ENCODE data around the gene OLA1.

OLA1 gene

DNA sequence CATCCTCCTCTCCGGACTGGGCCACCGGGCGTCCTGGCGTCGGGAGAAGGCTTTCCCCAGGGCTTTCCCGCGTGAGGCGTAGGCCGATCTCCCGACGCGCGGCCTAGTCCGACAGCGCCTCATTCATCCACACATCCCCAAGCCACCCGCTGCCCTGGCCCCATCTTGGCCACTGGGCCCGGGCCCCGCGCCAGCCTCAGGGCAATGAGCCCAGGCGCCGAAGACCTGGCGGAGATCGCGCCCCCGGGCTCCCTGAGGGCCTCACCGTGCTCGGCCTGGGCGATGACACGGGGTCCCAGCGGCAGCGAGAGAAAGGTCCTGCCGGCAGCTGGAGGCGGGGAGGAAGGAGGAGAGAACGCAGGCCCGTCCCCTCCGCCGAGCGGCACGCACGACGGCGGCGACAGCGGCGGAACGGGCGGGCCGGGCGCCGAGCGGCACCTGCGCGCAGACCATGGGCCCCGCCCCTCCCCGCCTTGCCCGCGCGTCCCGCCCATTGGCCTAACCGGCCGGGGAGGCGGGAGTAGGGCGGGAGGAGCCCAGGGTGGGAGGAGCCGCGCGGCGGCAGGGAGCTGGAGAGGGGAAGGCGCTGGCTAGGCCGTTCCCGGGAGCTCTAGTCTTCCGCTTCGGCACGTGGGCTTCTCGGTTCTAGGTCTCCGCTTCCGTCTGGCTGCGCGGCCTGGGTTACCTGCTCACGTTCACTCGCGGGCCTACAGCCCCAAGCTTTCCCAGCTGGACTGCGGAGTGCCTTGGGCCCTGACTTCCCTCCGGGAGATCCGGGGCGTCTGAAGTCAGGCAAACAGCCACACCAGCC lies at the start of gene OLA1:
TSS of gene OLA1 (minus strand) at position 346 of the 811 bp plus-strand sequence. CDS start 1,717 bp downstream, outside the sequence.
- TF ChIP-seq, protein P1, sequence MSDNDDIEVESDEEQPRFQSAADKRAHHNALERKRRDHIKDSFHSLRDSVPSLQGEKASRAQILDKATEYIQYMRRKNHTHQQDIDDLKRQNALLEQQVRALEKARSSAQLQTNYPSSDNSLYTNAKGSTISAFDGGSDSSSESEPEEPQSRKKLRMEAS (IDR thresholded peaks at IDR 0.05), result peak; percentile 96
- TF ChIP-seq EGR1 (IDR thresholded peaks at IDR 0.05) (no peak), RAD21 (IDR thresholded peaks at IDR 0.05; ENCODE audit: low read depth) (no peak; the same call in 1 of the 2 replicates), TCF12 (IDR thresholded peaks at IDR 0.05; ENCODE audit: low read depth) (peak; percentile 18; the same call in 1 of the 2 replicates), ZBTB7A (IDR thresholded peaks at IDR 0.05; ENCODE audit: low read depth) (peak; percentile 62), YY1 (IDR thresholded peaks at IDR 0.05; ENCODE audit: low read depth) (peak; percentile 46; the same call in 1 of the 2 replicates), NFIC (IDR thresholded peaks at IDR 0.05) (0 out of 2 replicates have a peak, but pooled peaks have one; percentile 32), CEBPB (IDR thresholded peaks at IDR 0.05) (no peak), TAF1 (IDR thresholded peaks at IDR 0.05; ENCODE audit: low read depth) (peak; percentile 72)
- TF ChIP-seq, protein P2, sequence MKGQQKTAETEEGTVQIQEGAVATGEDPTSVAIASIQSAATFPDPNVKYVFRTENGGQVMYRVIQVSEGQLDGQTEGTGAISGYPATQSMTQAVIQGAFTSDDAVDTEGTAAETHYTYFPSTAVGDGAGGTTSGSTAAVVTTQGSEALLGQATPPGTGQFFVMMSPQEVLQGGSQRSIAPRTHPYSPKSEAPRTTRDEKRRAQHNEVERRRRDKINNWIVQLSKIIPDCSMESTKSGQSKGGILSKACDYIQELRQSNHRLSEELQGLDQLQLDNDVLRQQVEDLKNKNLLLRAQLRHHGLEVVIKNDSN (IDR thresholded peaks at IDR 0.05), result peak; percentile 70

DNA sequence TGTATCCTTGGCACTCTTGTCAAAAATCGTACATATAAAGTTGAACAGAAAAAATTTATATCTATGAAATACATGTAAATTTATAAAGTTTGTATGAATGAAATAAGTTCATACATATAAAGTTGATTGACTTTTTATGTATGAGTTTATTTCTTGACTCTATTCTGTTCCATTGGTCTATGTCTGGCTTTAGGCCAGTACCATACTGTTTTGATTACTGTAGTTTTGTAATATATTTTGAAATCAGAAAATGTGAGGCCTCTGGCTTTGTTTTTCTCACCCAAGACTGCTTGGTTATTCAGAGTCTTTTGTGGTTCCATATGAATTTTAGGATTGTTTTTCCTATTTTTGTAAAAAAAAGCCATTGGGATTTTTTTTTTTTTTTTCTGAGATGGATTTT lies 44.6 kb upstream of the OLA1 start:
- TF ChIP-seq CREB1 (IDR thresholded peaks at IDR 0.05; ENCODE audit: low read depth) (no peak), RAD21 (IDR thresholded peaks at IDR 0.05; ENCODE audit: low read depth) (no peak), ZBTB7A (IDR thresholded peaks at IDR 0.05; ENCODE audit: low read depth) (no peak), NFIC (IDR thresholded peaks at IDR 0.05) (no peak), TAF1 (IDR thresholded peaks at IDR 0.05; ENCODE audit: low read depth) (no peak)
- TF ChIP-seq, protein P1 (IDR thresholded peaks at IDR 0.05), result no peak

DNA sequence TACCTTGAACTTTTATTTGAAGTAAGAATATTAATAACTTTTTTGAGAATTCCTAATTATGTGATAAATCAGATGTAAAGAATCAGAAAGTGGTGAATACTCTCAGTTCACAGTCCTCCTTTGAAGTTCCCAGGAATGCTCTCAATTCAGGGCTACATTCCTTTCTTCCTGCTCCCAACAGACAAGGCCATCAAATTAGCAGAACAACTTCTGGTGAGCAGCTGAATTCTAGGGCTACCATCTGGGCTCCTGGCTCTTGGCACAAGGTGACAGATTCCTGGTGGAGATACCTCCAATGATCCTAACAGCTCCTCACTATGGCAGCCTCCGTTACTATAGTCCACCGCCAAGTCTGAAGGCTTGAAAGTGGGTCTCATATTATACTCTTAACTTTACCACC lies 37.8 kb upstream of the OLA1 start:
- TF ChIP-seq, protein P3, sequence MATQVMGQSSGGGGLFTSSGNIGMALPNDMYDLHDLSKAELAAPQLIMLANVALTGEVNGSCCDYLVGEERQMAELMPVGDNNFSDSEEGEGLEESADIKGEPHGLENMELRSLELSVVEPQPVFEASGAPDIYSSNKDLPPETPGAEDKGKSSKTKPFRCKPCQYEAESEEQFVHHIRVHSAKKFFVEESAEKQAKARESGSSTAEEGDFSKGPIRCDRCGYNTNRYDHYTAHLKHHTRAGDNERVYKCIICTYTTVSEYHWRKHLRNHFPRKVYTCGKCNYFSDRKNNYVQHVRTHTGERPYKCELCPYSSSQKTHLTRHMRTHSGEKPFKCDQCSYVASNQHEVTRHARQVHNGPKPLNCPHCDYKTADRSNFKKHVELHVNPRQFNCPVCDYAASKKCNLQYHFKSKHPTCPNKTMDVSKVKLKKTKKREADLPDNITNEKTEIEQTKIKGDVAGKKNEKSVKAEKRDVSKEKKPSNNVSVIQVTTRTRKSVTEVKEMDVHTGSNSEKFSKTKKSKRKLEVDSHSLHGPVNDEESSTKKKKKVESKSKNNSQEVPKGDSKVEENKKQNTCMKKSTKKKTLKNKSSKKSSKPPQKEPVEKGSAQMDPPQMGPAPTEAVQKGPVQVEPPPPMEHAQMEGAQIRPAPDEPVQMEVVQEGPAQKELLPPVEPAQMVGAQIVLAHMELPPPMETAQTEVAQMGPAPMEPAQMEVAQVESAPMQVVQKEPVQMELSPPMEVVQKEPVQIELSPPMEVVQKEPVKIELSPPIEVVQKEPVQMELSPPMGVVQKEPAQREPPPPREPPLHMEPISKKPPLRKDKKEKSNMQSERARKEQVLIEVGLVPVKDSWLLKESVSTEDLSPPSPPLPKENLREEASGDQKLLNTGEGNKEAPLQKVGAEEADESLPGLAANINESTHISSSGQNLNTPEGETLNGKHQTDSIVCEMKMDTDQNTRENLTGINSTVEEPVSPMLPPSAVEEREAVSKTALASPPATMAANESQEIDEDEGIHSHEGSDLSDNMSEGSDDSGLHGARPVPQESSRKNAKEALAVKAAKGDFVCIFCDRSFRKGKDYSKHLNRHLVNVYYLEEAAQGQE (IDR thresholded peaks at IDR 0.05; ENCODE audit: low read depth), result no peak
- TF ChIP-seq TEAD4 (IDR thresholded peaks at IDR 0.05), result no peak
- TF ChIP-seq RAD21 (IDR thresholded peaks at IDR 0.05; ENCODE audit: low read depth), result no peak
- no peak for TF ChIP-seq ZBTB7A (IDR thresholded peaks at IDR 0.05; ENCODE audit: low read depth)
- TF ChIP-seq CEBPB (IDR thresholded peaks at IDR 0.05), result no peak
- TF ChIP-seq, protein P1 (IDR thresholded peaks at IDR 0.05), result no peak
- TF ChIP-seq NFIC (IDR thresholded peaks at IDR 0.05), result no peak
- TF ChIP-seq, protein P2 (IDR thresholded peaks at IDR 0.05), result no peak
- no peak for TF ChIP-seq TAF1 (IDR thresholded peaks at IDR 0.05; ENCODE audit: low read depth)
- TF ChIP-seq EGR1 (IDR thresholded peaks at IDR 0.05), result no peak
- no peak for TF ChIP-seq CREB1 (IDR thresholded peaks at IDR 0.05; ENCODE audit: low read depth)
- TF ChIP-seq EP300 (IDR thresholded peaks at IDR 0.05; ENCODE audit: borderline replicate concordance), result no peak
- no peak for TF ChIP-seq FOXM1 (IDR thresholded peaks at IDR 0.05; ENCODE audit: borderline replicate concordance, low read depth)
- TF ChIP-seq TCF12 (IDR thresholded peaks at IDR 0.05; ENCODE audit: low read depth), result no peak
- TF ChIP-seq YY1 (IDR thresholded peaks at IDR 0.05; ENCODE audit: low read depth), result no peak

DNA sequence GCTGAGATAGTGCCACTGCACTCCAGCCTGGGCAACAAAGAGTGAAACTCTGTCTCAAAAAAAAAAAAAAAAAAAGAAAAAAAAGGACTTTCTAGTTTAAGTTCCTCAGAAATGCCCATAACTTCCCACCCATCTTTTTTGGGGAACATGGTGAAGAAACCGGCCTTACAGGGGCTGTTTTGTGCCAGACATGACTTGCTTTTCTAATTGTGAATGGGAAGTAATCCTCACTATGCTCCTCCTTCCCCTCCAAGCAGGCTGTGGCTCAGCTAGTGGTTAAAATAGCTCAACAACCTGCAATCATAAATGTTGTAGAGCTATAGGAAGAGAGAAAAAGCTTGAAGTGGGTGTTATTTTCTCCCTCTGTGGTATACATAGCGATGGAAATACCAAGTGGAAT lies 34.1 kb upstream of the OLA1 start:
- no peak for TF ChIP-seq FOXM1 (IDR thresholded peaks at IDR 0.05; ENCODE audit: borderline replicate concordance, low read depth)
- TF ChIP-seq CREB1 (IDR thresholded peaks at IDR 0.05; ENCODE audit: low read depth), result no peak
- TF ChIP-seq RAD21 (IDR thresholded peaks at IDR 0.05; ENCODE audit: low read depth), result no peak
- TF ChIP-seq EP300 (IDR thresholded peaks at IDR 0.05; ENCODE audit: borderline replicate concordance), result no peak
- TF ChIP-seq ZBTB7A (IDR thresholded peaks at IDR 0.05; ENCODE audit: low read depth), result no peak
- no peak for TF ChIP-seq EGR1 (IDR thresholded peaks at IDR 0.05)
- TF ChIP-seq, protein P2 (IDR thresholded peaks at IDR 0.05), result no peak
- TF ChIP-seq, protein P1 (IDR thresholded peaks at IDR 0.05), result no peak
- TF ChIP-seq TAF1 (IDR thresholded peaks at IDR 0.05; ENCODE audit: low read depth), result no peak
- TF ChIP-seq, protein P3 (IDR thresholded peaks at IDR 0.05; ENCODE audit: low read depth), result no peak
- no peak for TF ChIP-seq TEAD4 (IDR thresholded peaks at IDR 0.05)
- no peak for TF ChIP-seq NFIC (IDR thresholded peaks at IDR 0.05)
- no peak for TF ChIP-seq CEBPB (IDR thresholded peaks at IDR 0.05)
